GM18520 (cell line): ENCODE measurements around the gene HIVEP2.

Source experiments
- ATAC-seq: cut with Tn5 transposase; IDR thresholded peaks from one replicate; pipeline ENCODE4 v1.9.1; 2021; ENCODE audit not compliant: unreplicated experiment

The HIVEP2 gene

DNA sequence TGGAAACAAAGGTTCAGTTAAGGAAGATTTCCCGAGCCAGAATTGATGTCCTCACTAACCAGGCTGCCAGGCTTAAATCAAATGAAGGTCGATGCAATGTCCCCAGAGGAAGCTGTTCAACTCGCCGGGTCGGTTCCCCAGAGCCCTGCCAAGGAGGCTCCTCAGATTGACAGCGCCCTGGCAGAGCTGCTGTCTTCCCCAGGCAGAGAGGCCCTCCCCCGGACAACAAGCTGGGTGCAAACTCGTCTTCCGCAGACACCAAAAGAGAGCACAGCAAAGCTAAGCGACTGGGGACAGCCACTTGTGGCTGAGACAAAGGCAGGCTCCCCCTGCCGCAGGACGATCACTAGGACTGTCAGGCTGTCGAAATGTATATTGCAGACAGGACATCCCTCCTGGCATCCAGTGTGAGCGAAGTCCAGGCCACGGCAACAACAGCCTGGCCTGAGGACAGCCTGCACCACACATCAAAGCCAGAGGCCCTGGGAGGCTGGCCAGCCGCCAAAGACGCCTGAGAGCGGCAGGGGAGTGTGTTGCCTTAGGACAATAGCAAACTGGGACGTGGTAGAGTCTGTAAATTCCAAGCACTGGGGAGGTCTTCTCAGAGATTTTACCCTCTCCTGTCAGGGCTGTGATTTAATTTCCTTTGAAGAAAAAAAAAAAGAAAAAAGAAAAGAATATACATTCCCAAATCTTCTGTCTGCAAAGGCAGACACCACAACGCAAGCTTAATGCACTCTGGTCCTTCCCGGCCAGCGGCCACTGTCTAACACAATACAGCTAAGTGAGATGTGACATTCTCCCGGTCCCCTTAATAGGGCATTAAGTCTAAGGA, 99.1 kb downstream of the HIVEP2 start:
- no peak for ATAC-seq

DNA sequence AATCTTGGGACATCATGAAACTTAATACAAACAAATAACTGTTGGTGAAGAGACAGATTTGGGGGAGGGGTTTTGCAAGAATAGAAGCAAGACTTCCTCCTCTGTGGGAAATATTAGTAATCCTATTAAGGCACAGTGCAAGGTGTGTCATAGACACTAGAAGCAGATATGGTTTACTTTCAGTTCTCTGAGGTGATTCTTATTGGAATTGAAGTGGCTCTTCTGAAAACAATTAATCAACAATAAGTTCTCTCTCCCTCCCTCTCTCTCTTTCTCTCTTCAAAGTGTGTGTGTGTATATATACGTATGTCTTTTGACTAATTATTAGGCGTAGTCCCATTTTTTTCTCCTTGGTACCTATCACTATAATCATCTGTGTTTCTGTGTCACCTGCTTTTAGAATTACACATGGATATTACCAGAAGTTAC, 99.8 kb downstream of the HIVEP2 start:
- ATAC-seq = peak; percentile 23

DNA sequence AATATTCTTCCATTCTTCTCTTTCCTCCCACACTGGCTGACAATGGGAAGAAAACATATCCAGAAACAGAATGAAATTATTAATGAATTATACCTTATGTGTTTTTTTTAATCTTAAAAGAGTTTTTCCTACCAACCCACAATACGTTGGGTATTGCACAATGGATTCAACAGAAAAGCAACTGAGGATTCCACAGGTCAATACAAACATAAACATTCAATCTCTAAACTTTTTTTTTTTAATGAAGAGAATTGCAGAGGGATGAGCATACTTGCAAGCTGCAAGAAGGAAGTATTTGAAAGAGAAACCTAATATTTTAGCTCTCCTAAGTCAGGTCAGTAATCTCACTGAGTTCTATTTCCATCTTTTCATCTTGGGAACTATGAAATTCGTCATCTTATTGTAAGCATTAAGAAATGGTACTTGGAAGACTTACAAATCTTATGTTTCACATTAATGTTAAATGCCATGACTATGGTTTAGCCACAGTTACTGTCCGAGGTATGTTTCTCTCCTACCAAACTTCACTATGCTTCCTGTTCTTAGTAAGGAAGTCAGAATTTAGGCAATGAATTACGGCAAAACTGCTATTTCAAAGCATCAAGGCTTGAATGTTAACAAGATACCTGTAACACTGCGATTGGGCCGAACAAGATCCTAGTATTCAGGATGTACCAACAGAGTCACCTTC, 100.8 kb downstream of the HIVEP2 start:
- ATAC-seq = no peak

DNA sequence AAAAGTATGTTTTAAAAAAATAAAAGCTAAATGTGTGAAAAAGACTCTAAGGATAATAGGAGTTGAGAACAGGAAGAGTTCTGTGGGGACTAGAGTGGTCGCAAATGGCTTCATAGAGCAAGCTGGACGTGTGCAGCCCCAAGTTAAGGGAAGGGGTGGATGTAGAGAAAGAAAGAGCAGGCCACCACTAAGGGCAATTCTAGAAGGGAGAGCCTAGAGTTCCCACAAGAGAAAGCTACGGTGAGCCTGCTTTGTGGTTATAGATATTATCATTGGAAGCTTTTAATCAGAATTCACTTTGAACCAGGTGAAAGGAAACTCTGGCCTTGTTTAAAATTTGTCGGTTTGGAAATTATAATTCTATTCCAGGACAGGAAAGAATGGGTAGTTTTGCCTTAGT, 101.6 kb downstream of the HIVEP2 start:
- ATAC-seq = no peak

DNA sequence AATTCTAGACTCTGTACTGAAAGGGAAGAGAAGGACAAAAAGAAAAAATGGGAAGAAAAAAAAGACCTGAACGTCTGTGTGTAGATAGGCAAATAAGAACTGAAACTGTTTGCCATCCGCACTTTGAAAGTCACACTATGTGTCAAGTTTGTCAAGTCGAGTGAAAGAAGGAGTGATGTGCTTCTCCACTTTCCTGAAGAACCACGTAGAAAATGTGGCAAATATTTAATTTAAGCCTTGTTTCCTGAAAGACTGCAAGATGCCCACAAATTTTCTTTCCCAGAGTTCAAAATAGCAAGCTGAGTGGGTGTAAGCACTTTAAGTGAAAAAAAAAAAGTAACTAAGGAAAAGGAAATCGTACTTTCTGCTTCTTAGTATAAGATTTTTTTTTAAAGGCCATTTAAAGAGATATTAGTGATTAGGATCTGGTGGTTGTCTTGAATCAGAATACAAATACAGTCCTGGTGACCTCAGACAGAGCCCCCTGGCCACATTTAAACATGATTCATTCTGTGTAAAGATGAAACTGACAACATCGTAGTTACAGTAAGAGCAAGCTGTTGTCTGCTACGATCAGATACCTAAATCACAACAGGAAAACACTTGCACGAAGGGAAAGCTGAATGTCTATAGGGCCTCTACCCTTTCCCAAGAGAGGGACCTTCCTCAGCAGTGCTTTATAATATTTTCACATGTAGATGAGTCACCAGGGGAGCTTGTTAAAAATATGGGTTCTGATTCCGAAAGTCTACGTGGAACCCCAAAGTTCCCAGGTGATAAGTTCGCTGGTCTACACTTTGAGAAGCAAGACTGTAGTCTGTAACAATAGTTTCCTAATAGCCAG, 102.3 kb downstream of the HIVEP2 start:
- peak; percentile 81 for ATAC-seq

DNA sequence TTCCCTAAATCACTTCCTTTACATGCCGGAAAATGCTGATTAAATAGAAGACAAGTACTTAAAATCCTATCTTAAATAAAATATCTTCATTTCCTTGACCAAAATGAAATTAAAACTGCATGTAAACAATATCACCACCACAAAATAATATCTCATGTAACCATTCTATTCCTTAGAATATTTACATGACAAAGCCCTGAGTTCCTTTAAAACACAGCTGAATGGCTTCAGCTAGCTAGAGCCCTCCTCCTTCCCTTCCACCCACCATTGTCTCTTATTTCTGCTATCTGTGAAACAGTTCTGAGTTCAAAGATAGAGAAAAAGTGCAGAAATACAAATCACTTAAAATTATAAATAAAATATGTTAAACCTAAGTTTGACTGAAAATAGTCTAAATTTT, 103.1 kb downstream of the HIVEP2 start:
- ATAC-seq = no peak

DNA sequence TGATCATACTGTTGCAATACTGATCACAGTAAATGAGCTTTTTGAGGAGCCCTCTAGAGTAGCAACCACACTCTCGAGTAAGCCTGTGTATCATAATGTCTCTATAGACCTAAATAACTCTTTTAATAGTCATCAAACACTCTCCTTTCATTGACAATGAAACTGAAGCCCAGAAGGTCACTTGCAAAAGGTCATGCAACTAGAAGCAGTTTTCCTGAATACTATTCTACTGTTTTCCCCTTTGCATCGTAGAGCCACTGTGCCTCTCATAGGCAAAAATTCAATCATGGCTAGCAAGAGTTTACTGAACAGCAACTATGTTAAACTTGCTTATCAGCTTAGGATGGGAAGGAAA, 105.3 kb downstream of the HIVEP2 start:
- no peak for ATAC-seq

DNA sequence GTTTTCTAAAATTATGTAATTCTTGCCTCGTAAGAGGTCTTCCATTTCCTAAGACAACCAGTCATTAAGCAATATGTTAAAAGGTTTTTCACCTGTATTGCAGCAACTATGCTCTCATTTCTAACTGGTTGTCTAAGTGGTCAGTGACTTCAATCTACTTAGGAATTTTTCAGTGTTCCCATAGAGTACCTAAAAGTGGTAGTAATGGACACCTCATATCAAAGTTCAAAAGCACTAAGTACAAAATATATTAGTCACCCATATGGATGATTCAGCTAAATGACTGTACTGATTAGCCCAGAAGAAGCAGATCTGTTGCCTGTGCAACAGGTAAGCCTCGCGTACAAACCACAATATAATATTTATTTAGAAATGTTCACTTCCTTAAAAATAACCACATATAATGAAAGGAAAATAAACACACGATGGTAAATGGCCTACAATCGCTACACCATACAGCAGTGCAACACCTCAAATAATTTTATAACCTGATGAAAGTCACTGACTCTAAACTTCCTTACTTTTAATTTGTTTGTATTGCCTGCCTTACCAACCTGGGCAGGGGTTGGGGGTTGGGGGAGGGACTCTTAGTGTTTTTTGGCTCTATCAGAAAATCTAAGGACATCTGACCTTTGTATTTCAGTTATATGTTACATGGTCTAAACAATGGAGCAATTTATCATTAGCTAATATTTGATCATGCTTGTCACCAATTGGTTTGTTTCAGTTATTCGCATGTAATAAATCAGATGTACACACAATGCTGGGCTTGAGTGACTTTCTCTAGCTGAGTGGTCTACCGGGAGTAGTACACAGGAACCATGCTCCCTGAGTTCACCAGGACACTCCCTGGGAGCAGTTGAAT, 105.9 kb downstream of the HIVEP2 start:
- ATAC-seq = no peak

DNA sequence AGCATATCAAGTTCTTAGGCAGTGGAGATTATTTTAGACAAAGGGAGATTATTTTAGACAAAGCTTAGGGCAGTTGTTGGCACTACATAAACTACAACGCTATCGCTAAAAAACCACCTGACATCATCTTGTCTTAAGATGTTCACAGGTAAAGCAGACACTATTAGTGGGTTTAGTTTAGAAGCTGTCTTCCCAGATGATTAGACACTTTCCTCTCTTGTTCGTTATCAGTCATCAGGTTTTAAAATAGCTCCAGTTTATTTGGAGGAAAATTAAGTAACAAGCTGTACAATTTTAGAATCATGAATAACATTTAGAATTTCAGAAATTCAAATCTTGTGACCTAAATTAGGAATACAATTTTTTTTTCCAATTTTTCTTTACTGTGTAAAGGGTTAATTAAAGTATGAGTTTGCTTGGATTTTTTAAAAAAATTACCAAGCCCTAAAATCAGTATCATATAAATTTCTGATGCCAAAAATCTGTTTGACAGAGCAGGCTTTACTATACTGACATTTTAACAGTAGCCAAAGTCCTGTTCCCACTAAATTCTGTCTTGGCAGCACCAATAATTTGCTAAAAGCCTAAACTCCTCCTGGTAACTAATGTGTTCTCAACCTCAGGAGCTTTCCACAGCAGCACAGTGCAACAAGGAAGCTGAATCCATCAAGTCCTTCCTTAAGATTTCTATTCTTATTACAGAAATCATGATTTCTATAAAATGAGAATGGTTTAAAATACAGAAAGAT, 109.0 kb downstream of the HIVEP2 start:
- no peak for ATAC-seq

DNA sequence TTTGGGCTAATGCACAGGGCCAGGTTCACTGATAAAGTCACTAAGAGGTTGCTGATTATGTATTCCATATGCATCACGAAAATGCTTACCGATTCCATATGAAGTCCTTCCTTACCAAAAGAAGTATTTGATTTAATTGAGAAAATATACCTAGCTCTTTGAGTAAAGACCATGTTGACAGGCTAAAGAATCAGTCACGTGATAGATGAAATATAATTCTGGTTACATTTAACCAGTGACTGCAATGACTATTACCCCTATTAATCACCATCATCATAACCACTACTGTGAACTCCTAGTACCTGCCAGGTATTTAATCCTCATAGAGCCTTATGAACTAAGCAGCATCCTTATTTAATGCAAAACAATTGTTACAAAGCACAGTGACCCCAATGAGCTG, 110.1 kb downstream of the HIVEP2 start:
- ATAC-seq = no peak

DNA sequence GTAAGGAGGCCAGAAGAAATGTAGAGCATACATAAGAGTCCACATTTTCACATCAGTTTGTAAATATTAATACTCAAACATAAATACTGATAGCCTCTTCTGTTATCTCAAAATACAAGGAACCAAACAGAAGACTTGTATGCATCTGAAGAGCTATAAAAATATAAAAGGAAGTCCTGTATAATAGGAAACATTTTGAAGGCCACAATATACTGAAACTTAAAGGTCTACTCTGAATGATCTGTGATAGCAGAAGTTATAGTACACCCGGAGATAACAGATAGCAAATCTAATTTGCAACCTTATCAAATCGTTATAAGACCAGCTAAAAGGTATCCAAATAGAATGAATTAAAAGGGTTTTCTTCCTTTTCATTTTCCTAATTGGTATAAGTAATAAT, 111.2 kb downstream of the HIVEP2 start:
- ATAC-seq = no peak

DNA sequence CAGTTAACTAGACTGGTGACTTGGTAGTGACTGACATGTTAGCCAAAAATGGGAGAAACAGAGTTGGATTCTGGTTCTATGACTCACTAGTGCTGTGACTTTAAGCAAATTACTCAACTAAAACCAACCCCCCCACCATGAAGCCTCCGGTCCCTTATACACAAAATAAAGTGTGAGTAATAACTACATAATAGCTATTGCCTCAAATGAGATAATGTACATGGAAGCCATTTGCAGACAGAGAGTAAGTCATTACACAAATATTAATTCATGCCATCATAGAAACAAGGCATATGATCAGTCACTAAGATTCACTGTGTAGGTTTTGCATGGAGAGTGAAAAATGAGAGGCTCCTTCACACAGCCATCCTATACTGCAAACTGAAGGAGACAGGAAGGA, 111.9 kb downstream of the HIVEP2 start:
- no peak for ATAC-seq

DNA sequence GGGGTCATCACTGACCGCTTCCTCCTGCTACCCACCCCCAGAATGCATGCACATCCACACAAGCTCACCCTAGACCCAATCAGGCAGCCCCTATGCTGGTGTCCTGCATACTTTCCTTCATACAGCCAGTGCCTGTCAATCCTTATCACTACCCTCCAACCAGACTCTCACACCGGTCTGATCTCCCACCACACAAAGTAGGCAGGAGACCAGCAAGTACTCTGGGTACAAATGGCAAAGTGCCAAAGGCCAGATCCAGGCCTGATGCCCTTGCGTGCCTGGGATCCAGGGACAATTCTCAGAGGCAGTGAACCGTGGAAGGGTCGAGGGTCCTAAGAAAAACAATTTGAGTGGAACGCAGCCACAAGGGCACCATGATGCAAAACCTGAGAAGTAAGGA, 114.2 kb downstream of the HIVEP2 start:
- no peak for ATAC-seq

DNA sequence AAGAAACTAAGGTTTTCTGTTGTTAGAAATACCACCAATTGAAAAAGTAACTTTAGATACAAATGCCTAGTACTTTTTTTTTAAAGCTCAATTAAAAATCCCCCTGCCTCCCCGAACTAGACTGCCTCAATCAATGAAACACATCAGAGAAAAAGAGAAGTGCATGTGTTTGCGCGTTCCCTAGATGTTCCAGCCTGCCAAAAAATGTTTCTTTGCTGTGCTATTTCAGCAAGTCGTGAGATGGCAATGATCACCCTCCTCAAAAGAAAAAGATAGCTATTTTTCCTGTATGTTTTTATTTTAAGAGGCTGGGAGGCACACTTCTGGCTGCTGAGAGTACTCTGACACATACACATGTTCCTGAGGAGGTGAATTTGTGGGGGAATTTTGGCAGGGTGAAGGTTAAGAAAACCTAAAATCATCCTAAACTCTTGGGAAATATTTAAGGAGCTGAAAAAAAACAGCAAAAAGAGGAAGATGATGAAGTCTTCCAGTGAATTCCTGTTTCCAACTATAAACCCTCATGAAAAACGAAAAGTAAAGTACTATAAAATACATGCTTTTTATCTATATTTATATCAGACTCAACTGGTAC, 114.8 kb downstream of the HIVEP2 start:
- no peak for ATAC-seq

DNA sequence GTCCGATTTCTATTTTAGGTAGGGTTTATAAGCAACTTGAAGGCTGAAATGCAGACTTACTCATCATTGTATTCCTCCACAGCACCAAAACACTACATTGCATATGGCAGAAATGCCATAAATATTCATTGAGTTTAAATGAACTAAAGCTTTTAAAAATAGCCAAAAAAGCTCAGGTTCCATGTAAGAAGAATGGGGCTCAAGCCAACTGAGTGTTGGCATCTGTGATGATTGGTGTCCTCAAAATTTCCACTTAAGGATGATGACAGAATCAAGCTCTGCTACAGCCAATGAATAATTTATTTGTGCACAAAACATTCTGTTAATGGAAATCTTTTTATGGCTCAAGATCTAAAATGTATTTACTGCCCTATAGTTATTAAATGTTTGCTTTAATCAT, 115.4 kb downstream of the HIVEP2 start:
- no peak for ATAC-seq

DNA sequence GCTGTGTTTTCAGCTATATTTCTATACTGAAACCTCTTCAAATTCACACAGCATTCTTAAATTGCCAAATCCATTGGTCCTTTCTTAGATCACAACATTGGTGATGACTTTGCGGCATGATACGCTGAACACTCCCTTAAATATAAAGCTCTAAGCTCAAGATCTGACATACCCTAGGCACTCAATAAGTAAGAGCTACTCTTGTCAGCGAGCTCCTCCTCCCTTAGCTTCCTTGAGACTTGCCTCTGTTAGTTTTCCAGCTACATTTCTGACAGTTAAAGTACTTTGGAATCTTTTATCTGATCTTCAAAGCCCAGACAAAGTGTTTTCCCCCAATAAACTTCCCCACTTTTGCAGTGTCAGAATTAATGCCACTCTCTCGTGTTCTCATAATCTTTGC, 117.0 kb downstream of the HIVEP2 start:
- no peak for ATAC-seq

DNA sequence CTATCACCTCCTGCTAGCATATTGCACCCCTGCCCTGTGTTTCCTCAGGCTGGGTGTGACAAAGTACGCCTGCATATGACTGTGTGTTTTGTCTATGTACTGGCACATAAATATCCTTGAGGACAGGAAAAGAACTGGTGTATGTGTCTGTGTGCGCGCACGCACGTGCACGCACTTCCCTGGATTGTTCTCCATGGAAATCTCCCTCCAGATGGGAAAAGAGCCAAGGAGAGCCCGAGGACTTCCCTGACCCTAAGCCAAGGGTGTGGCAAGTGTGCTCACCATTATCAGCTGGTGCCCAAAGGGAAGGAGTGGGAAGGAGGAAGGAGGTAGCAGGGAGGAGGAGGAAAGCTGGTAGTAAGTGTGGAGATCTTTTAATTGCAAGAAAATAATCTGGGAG, 117.6 kb downstream of the HIVEP2 start:
- no peak for ATAC-seq

DNA sequence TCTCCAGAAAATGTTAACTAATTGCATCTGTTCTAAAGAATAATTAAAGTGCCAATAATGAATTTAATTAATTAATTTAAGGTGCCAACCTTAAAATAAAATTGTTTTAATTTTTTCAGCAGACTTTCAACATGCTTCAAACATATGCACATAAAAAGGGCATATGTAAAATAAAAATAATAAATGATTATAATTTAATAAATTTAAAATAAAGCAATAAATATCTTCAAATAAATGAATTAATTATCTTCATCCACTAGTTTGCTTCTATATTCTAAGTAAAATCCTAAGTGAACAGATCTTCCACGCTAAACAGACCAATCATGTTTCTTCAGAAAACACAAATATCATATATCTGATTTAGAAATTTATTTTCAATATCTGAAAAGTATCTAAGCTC, 119.2 kb downstream of the HIVEP2 start:
- ATAC-seq = no peak

DNA sequence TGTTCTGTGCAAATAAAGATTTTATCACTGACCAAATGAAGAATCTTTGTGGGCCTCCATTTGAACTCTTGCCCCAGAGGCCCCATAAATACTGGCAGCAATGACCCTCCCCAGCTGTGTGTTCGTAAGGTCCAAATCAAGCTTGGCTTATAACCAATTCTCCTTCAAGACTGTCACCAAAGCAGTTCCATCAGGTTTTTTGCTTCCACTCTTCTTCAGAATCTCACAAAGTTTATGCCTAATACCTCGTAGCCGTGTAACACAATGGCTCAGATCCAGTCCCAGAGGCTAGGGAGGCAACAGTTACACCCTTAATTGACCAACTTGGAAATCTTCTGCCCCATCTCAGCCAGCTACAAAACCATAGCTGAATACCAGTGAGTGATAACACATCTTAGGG, 120.5 kb downstream of the HIVEP2 start:
- no peak for ATAC-seq
